Kidney (tissue), 14 donors: ENCODE measurements around the gene MCAM. TPM values are rescaled to one million over a fixed set of nuclear protein-coding genes. Genes with fewer than 3 reads are reported as not detected.

Experiments
- DNase-seq, 5 donors: peaks; one replicate each; pipeline ENCODE4 v3.0.0-alpha.2; 2013 to 2020
- FAIRE-seq: peaks from 2 replicates; lab custom pipeline; 2012; peaks lifted over from hg19 to GRCh38; lab: Jason Lieb, UNC
- H3K27ac ChIP-seq, 2 donors: one replicate each; pipeline ENCODE4 v1.7.0; 2013; ENCODE audit warnings: low read depth in 2 of 2, low read length in 2 of 2, inconsistent platforms in 1 of 2
- H3K27me3 ChIP-seq: one replicate; pipeline ENCODE4 v1.7.1; 2013; ENCODE audit warnings: low read length, inconsistent platforms; ENCODE audit not compliant: control insufficient read depth, insufficient read depth
- H3K36me3 ChIP-seq, 3 donors: one replicate each; pipeline versions ENCODE4 v1.7.0 to v1.7.1; 2013; ENCODE audit warnings: low read length in 3 of 3, control low read depth in 1 of 3, inconsistent platforms in 1 of 3; ENCODE audit not compliant: insufficient read depth in 3 of 3, control insufficient read depth in 2 of 3
- H3K4me1 ChIP-seq, 3 donors: one replicate each; pipeline versions ENCODE4 v1.7.0 to v1.7.1; 2013; ENCODE audit warnings: low read length in 3 of 3, inconsistent platforms in 1 of 3, low read depth in 1 of 3; ENCODE audit not compliant: control insufficient read depth in 2 of 3, insufficient read depth in 2 of 3
- H3K4me3 ChIP-seq, 3 donors: one replicate each; pipeline versions ENCODE4 v1.7.0 to v1.8.1; 2013; ENCODE audit warnings: low read length in 3 of 3, control low read depth in 1 of 3, inconsistent platforms in 1 of 3
- H3K9ac ChIP-seq, 3 donors: one replicate each; pipeline versions ENCODE4 v1.7.0 to v1.7.1; 2013; ENCODE audit warnings: low read length in 3 of 3, control low read depth in 1 of 3, inconsistent platforms in 1 of 3
- H3K9me3 ChIP-seq, 3 donors: one replicate each; pipeline versions ENCODE4 v1.7.0 to v1.7.1; 2013; ENCODE audit warnings: low read length in 3 of 3, control low read depth in 1 of 3, inconsistent platforms in 1 of 3; ENCODE audit not compliant: control insufficient read depth in 2 of 3, insufficient read depth in 1 of 3
- intact Hi-C: fragments of 100-400 bp; cut with DNase I; formaldehyde crosslinking; loops from one replicate; pipeline ENCODE4 v1.11.1; 2022
- polyA plus RNA-seq: library from polyadenylated mRNA; stranded (reverse); fragments of 350-450 nt; fragmentation: Illumina TruSeq; extraction: RNeasy Lipid Tissue Mini Kit (QIAGEN cat#74804); gene quantifications from one replicate; pipeline ENCODE4 v1.2.3, GENCODE V29; 2014; ENCODE audit warnings: low read depth, low replicate concordance; ENCODE audit not compliant: insufficient read depth
- total RNA-seq: library from RNA; stranded (reverse); fragmentation: NEBNext Ultra II Directional; extraction: Animal tissue kit (Norgen Biotek cat#: 25700); gene quantifications from one replicate; pipeline ENCODE4 v1.2.1, GENCODE V29; 2021
- TF ChIP-seq, protein P1 (sequence below): IDR thresholded peaks from 3 replicates; pipeline ENCODE4 v1.5.1; 2012; ENCODE audit warnings: mild to moderate bottlenecking, moderate library complexity, borderline replicate concordance; ENCODE audit not compliant: insufficient read depth; ENCODE audit errors: extremely low read depth
- donor health status: control.
- donor health status: control.
- donor health status: control.
- donor health status: control.
- donor health status: control.
- donor health status: DM: yes; HTN: yes; CAD: no.
- donor health status: Normal renal cell carcinoma (clear cell type).

The MCAM gene
- total and polyA plus RNA-seq, 2 donors from 2014 or later = 42.1 to 137 TPM

DNA sequence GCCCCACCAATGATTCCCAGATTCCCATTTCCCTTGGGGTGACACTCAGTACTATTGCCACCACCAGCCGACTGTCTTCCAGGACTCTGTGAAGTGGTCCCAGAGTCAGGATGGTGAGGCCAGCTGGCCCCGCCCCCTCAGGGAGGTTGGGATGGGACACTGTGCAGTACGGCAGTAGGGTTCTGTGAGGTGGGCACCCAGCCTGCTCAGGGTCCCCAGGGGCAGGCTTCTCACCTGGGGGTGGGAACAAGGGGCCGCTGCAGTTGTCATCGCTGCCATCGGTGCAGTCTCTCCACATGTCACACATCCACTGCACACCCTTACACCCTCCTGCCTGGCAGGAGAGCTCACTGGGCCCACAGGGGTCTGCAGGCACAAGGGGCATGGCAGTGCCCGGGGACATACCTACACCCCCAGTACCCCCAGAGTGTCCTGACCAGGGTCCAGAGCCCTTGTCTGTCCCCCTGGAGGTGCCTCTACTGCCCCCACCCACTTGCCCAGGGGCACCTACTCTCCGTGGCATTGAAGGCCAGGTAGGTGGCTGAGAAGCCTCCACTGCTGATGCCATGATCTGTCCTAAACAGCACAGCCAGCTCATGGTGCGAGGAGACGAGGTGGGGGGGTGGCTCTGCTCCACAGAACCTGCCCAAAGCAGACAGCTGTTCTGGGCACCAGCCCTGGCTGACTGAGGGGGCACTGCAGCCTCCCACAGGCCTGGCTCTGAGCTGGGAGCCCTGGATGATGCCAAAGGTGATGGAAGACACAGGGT is 25.6 kb upstream of the MCAM start:
- H3K27ac ChIP-seq = no peak overlapping the region
- H3K36me3 ChIP-seq = no peaks in the 10 kb centered on the region
- intact Hi-C loops = no loop called here
- H3K4me3 ChIP-seq = no peak overlapping the region
- DNase-seq (peak in 2 of 5 donors; percentile 58 to 61), FAIRE-seq (no peak)
- H3K4me1 ChIP-seq = peaks cover 0 to 19% (median 6%) of the 10 kb centered on the region in 3 donors
- TF ChIP-seq, protein P1, sequence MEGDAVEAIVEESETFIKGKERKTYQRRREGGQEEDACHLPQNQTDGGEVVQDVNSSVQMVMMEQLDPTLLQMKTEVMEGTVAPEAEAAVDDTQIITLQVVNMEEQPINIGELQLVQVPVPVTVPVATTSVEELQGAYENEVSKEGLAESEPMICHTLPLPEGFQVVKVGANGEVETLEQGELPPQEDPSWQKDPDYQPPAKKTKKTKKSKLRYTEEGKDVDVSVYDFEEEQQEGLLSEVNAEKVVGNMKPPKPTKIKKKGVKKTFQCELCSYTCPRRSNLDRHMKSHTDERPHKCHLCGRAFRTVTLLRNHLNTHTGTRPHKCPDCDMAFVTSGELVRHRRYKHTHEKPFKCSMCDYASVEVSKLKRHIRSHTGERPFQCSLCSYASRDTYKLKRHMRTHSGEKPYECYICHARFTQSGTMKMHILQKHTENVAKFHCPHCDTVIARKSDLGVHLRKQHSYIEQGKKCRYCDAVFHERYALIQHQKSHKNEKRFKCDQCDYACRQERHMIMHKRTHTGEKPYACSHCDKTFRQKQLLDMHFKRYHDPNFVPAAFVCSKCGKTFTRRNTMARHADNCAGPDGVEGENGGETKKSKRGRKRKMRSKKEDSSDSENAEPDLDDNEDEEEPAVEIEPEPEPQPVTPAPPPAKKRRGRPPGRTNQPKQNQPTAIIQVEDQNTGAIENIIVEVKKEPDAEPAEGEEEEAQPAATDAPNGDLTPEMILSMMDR = no peak
- no peak overlapping the region for H3K9ac ChIP-seq
- H3K9me3 ChIP-seq = no peaks in the 10 kb centered on the region
- H3K27me3 ChIP-seq = no peaks in the 10 kb centered on the region

DNA sequence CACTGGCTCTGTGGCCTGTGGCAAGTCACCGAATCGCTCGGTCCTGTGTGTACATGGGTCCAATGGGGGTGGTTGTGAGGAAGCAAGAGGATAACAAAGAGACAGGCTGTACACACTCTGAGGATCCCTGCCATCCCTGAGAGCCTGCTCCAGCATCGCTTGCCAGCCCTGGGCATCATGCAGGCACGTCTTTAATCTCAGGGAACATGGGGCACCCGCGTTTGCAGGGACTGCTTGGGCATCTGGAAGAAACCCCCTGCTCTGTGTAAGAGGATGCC is 25.0 kb upstream of the MCAM start:
- H3K9ac ChIP-seq = no peak overlapping the region
- no peaks in the 10 kb centered on the region for H3K36me3 ChIP-seq
- TF ChIP-seq, protein P1 = no peak
- no peak overlapping the region for H3K4me3 ChIP-seq
- peaks cover 0 to 21% (median 6%) of the 10 kb centered on the region in 3 donors for H3K4me1 ChIP-seq
- H3K9me3 ChIP-seq = no peaks in the 10 kb centered on the region
- DNase-seq = peak in 1 of 5 donors; percentile 67
- FAIRE-seq = no peak
- H3K27me3 ChIP-seq = no peaks in the 10 kb centered on the region
- H3K27ac ChIP-seq = no peak overlapping the region
- intact Hi-C loops = no loop called here

DNA sequence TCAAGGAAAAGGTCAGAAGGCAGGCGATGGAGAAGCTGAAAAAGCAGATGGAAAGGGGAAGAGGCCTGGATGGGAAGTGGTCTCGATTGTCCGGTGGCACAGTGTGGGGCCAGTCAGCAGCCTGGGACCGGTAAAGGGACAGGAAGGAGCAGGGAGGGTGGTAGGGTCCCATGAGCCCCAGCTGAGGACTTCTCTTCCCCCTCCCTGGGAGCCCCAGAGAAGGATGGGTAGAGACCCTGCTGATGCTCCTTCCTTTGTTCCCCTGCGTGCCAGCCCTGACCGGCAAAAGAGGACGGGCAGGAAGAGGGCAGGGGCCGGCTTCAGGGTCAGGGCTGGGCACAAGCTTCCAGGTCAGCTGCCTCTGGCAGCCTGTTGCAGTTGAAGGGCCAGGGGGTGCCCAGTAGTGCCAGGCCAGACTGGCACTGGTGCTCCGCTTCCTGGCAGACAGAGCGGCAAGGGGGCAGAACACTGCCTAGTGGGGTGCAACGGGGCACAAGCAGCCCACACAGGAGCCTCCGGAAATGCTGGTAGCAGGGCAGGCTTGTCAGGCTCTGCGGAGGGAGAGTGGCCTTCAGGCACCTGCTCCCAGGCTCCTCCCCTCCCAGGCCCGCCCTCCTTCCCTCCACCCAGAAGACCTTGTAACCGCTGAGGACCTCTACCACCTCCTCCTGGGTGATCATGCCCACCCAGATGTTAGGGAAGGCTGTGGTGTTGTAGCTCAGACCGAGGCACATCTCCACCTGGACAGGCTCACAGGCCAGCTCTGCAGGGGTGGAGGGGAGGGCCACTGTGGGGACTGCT is 24.5 kb upstream of the MCAM start:
- Histone ChIP-seq H3K9ac (peak overlapping the region in 1 of 3 donors; percentile 73), H3K27ac (peak overlapping the region; percentile 71 to 80), H3K4me3 (peak overlapping the region in 1 of 3 donors; percentile 56), H3K36me3 (no peaks in the 10 kb centered on the region), H3K4me1 (peaks cover 0 to 21% (median 6%) of the 10 kb centered on the region in 3 donors), H3K9me3 (no peaks in the 10 kb centered on the region), H3K27me3 (no peaks in the 10 kb centered on the region)
- intact Hi-C loops = no loop called here
- TF ChIP-seq, protein P1 = no peak
- FAIRE-seq (no peak), DNase-seq (peak in 2 of 5 donors; percentile 59 to 74)
